Stimulated activated CD8-positive, alpha-beta memory T cell treated with anti-CD3 and anti-CD28 coated beads, Interleukin-7, amount 100 ng/mL, for 48 hours (primary cell): ENCODE results near the gene PNMT.
"Not testable (repeated sequence)": the region's sequence is repeated elsewhere in the genome, so short reads cannot be mapped to it uniquely, and the experiment has no call there.

ENCODE experiments used
- DNase-seq, 2 donors: peaks; one replicate each; pipeline ENCODE4 v3.0.0-alpha.2; 2020; ENCODE audit warnings: low read depth in 1 of 2; ENCODE audit errors: extremely low read depth in 1 of 2

Gene PNMT

DNA sequence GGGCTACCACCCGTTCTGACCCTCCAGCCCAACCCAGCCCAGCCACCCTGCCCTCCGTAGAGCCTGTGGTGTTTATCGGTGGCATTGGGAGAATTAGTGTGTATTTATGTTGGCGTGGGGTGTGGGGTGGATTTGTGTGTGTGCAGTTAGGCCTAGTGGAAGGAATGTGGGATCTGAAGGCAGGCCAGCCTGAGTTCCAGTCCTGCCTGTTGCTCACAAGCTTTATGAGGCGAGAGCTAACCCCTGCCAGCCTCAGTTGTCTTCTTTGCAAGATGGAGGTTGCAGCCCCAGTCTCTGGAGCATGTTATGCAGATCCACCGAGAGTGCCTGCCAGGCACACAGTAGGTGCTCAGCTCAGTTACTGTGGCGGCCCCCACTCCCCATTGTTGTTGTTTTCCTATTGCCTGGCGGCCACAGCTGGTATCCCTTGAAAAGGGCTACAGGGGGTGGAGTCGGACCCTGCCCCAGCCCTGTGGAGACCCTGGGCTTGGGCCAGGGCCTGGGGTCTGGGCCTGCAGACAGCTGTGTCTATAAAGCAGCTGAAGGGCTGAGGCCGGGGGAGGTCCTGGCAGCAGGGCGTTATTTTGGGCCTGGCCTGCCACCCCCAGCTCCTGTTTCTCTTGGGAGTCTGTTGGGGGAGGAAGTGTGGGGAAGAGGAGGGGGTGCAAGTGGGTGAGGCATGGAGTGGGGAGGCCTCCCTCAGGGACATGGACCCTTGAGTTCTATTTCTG lies 36.7 kb downstream of the PNMT start:
- no peak for DNase-seq

DNA sequence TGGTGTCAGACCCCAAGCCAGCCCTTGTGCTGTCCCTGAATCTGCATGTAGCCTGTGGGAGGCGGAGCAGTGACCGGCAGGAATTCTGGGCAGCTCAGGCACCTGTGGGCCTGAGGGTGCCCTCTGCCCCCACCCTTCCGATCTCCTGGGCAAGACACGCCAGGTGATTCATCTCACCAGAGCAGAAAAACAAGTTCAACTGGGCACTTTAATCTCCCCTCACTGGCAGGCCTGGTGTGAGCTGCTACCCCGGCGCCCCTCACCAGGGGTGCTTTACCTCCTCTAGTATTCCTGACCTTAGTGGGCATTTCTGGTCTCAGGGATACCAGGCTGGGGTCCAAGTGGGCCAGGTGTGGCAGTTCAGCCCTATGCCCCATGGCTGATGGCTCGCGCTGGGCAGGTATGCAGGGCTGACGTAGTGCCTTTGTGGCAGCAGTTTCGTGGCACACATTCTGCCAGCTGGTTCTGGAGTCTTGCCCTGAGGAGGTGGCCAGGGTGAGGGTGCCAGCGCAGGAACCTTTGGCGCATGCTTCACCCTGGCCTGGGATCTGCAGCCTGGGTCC lies 37.6 kb downstream of the PNMT start:
- DNase-seq, result no peak

DNA sequence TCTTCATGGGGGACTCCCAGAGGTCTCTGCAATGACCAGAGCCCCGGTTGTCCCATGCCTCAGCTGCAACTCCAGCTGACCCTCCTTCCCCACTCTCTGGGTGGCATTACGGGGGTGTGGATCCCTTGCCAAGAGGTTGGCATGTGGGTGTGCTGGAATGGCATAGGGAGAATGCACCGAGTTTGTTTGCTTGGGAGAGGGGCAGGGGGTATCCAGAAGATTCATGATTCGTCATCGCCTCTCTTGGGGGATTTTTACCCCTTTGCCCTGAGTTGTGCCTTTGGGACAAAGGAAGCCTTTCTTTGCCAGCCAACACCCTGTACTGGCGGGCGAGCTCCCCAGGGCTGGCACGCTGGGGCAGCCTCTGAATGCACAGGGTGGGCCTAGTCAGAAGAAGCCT lies 38.1 kb downstream of the PNMT start:
- no peak for DNase-seq

DNA sequence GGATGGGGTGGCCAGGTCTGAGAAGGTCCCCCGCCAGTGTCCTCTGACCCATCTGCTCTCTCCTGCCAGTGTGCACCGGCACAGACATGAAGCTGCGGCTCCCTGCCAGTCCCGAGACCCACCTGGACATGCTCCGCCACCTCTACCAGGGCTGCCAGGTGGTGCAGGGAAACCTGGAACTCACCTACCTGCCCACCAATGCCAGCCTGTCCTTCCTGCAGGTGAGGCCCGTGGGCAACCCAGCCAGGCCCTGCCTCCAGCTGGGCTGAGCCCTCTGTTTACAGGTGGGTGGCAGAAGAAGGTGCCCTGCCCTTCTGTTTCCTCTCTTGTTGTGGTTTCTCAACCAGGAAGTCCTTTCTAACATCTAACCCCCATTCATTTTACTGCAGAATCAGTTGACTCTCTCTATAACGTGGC lies 38.7 kb downstream of the PNMT start:
- DNase-seq, result no peak

DNA sequence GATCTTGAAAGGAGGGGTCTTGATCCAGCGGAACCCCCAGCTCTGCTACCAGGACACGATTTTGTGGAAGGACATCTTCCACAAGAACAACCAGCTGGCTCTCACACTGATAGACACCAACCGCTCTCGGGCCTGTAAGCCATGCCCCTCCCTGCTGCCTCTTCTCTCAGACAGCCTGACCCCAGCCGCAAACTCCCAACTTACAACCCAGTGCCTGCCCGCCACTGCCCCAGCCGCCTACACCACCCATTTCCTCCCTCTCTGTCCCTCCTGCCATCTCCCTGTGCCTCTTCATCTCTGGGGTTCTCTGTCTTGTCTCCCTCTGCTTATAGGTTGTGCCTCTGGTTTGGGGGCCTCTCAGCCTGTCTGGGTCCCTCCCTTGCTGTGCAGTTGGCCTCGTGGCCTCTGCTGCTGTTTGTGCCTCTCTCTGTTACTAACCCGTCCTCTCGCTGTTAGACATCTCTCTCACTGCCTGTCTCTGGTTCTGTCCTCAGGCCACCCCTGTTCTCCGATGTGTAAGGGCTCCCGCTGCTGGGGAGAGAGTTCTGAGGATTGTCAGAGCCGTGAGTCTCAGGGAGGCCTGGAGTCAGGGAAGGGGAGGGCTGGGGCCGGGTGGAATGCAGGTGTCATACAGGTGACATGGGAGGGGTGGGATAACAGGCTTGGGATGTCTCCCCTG lies 41.2 kb downstream of the PNMT start:
- no peak for DNase-seq

DNA sequence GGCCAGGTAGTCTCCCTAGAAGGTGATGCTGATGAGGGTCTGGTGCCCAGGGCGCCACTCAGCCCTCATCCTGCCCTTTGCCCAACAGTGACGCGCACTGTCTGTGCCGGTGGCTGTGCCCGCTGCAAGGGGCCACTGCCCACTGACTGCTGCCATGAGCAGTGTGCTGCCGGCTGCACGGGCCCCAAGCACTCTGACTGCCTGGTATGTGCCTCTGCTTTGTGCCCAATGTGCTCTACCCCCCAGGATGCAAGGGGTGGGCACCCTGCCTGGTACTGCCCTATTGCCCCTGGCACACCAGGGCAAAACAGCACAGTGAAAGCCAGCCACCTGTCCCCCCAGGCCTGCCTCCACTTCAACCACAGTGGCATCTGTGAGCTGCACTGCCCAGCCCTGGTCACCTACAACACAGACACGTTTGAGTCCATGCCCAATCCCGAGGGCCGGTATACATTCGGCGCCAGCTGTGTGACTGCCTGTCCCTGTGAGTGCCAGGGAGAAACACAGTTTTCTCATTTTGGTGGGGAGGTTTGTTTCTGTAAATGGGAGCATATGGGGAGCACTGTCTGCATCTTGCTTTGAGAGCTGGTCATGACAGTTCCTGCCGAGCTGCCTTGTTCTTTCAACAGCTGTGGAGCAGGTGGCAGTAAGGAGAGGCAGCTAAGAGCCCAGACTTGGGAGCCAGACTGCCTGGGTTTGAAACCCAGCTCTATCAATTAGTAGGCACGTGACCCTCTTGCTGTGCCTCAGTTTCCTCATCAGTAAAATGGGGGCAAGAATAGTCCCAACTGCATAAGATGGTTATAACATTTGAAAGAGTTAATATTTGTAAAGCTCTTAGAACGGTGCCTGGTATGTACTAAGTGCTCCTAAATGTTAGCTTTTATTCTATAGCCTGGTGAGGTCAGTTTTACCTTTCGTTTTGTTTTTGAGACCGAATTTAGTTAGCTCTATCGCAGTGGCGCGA lies 42.0 kb downstream of the PNMT start:
- no peak for DNase-seq

DNA sequence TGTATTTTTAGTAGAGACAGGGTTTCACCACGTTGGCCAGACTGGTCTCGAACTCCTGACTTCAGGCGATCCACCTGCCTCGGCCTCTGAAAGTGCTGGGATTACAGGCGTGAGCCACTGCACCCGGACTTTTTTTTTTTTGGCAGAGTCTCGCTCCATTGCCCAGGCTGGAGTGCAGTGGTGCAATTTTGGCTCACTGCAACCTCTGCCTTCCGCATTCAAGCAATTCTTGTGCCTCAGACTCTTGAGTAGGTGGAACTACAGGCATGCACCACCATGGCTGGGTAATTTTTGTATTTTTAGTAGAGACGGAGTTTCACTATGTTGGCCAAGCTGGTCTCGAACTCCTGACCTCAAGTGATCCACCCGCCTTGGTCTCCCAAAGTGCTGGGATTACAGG lies 42.8 kb downstream of the PNMT start:
- DNase-seq, result not testable (repeated sequence)

DNA sequence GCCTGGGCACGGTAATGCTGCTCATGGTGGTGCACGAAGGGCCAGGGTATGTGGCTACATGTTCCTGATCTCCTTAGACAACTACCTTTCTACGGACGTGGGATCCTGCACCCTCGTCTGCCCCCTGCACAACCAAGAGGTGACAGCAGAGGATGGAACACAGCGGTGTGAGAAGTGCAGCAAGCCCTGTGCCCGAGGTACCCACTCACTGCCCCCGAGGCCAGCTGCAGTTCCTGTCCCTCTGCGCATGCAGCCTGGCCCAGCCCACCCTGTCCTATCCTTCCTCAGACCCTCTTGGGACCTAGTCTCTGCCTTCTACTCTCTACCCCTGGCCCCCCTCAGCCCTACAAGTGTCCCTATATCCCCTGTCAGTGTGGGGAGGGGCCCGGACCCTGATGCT lies 43.6 kb downstream of the PNMT start:
- DNase-seq, result no peak

DNA sequence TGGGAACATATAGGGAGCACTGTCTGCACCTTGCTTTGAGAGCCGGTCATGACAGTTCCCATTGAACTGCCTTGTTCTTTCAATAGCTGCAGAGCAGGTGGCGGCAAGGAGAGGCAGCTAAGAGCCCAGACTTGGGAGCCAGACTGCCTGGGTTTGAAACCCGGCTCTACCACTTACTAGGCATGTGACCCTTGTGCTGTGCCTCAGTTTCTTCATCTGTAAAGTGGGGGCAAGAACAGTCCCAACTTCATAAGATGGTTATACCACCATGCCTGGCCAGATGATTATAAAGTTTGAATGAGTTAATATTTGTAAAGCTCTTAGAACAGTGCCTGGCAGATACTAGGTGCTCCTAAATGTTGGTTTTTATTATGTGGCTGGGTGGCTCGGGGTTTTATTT lies 46.0 kb downstream of the PNMT start:
- DNase-seq, result no peak

DNA sequence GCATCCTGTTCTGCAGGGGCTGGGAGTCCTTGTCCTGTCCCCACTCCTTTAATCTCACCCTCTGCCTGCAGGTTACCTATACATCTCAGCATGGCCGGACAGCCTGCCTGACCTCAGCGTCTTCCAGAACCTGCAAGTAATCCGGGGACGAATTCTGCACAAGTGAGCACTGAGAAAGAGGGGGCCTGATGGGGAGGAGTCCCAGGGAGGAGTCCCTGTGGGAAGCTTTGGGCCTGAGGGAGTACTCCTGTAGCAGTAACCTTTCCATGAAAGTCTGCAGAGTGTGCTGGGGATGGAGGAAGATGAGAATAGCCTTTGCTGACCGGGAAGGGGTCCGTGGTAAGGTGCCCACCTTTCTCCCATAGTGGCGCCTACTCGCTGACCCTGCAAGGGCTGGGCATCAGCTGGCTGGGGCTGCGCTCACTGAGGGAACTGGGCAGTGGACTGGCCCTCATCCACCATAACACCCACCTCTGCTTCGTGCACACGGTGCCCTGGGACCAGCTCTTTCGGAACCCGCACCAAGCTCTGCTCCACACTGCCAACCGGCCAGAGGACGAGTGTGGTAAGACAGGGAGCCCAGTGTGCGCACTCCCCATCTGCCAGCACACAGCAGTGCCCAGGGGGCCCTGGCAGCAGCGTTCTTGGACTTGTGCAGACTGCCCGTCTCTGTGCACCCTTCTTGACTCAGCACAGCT lies 47.3 kb downstream of the PNMT start:
- no peak for DNase-seq

DNA sequence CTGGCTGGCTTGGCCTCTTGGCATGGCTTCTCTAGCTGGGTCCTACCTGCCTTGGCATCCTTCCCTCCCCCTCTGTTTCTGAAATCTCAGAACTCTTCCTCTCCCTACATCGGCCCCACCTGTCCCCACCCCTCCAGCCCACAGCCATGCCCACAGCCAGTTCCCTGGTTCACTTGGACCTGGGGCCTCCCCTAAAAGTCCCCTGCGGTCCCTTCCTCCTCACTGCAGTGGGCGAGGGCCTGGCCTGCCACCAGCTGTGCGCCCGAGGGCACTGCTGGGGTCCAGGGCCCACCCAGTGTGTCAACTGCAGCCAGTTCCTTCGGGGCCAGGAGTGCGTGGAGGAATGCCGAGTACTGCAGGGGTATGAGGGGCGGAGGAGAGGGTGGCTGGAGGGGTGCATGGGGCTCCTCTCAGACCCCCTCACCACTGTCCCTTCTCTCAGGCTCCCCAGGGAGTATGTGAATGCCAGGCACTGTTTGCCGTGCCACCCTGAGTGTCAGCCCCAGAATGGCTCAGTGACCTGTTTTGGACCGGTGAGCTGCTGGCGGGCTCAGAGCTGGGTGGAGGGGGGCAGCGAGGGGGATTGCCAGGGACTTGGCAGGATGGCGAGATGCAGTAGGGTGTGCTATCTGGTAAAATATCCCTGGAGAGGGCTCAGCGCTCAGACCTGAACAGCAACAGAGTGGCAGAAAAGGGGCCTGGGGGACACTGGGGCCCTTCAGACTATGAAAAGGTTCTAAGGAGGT lies 48.0 kb downstream of the PNMT start:
- DNase-seq, result no peak

DNA sequence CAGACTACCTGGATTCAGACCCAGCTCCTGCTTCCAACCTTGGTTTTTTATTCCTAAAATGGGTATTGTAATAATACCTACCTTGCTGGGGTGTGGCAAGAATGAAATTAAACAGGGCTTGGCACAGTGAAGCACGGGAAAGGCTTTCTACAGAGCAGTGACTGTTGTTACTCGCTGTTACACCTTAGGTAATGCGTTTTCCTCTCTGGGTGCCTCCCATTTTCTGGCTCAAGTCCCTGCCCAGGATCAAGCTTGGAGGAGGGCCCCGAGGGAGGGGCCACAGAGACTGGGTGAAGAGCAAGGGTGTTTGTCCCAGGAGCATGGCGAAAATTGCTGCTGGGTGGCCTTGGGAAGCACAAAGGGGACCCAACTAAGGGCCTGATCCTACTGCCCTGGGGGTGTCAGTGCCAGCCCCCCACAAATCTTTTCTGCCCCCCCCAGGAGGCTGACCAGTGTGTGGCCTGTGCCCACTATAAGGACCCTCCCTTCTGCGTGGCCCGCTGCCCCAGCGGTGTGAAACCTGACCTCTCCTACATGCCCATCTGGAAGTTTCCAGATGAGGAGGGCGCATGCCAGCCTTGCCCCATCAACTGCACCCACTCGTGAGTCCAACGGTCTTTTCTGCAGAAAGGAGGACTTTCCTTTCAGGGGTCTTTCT lies 48.8 kb downstream of the PNMT start:
- DNase-seq, result no peak

DNA sequence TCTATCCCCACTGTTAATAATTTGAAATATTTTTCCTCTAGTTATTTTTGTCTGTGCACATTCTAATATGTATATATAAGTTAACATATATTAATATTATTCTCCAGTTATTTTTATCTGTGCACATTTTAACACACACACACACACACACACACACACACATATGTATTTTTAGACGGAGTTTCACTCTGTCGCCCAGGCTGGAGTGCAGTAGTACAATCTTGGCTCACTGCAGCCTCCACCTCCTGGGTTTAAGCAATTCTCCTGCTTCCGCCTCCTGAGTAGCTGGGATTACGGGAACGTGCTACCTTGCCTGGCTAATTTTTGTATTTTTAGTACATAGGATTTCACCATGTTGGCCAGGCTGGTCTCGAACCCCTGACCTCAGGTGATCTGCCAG lies 49.4 kb downstream of the PNMT start:
- DNase-seq, result no peak

DNA sequence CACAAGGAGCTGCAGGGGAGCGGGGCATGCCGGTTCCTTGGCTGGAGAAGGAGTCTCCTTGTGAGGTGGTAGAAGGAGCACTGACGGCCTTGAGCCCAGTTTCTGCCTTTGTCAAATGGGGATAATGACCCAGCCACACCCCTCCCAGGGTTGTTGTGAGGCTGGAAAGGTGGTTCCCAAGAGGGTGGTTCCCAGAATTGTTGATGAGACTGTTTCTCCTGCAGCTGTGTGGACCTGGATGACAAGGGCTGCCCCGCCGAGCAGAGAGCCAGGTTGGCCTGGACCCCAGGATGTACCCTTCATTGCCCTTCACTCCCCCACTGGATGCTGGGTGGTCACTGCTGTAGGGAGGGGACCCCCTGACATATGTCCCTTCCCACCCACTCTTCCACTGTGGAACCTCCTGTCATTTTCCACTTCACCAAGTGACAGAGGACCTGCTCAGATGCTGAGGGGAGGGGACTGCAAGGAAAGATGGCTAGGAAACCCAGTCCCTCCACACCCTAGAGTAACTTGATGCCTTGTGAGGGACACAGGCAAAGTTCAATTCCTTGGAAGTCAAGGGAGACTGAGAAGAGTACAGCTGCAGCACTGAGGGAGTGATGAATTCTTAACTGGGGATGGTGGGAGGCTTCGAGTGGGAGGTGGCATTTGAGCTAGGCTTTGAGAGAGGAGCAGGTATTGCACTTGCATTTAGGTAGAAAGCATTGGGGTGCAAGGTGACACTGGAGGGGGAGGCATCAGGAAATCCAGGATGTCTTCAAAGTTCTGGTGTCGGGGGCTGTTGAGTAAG lies 51.5 kb downstream of the PNMT start:
- no peak for DNase-seq
